Stomach smooth muscle (tissue), 2 donors: ENCODE data around the gene RBM17.
"Not testable (repeated sequence)": the region's sequence is repeated elsewhere in the genome, so short reads cannot be mapped to it uniquely, and the experiment has no call there.

ENCODE experiments used
- H3K27ac ChIP-seq: one replicate; pipeline ENCODE4 v1.7.0; 2013; ENCODE audit warnings: mild to moderate bottlenecking, low read length, inconsistent platforms
- H3K27me3 ChIP-seq, 2 donors: one replicate each; pipeline ENCODE4 v1.7.0; 2013; ENCODE audit warnings: low read length in 2 of 2; ENCODE audit not compliant: insufficient read depth in 2 of 2, control insufficient read depth in 1 of 2
- H3K36me3 ChIP-seq, 2 donors: one replicate each; pipeline ENCODE4 v1.7.0; 2013; ENCODE audit warnings: low read length in 2 of 2; ENCODE audit not compliant: control insufficient read depth in 2 of 2, insufficient read depth in 2 of 2
- H3K4me1 ChIP-seq: one replicate; pipeline ENCODE4 v1.7.0; 2013; ENCODE audit warnings: low read length; ENCODE audit not compliant: control insufficient read depth, insufficient read depth
- H3K4me3 ChIP-seq, 2 donors: one replicate each; pipeline ENCODE4 v1.7.0; 2013; ENCODE audit warnings: low read length in 2 of 2
- H3K9ac ChIP-seq, 2 donors: one replicate each; pipeline ENCODE4 v1.7.0; 2013; ENCODE audit warnings: low read length in 2 of 2, mild to moderate bottlenecking in 1 of 2
- H3K9me3 ChIP-seq, 2 donors: one replicate each; pipeline ENCODE4 v1.7.0; 2013; ENCODE audit warnings: low read length in 2 of 2; ENCODE audit not compliant: control insufficient read depth in 2 of 2
- donor health status: healthy.
- donor health status: Pancreatic carcinoma.

Gene RBM17

DNA sequence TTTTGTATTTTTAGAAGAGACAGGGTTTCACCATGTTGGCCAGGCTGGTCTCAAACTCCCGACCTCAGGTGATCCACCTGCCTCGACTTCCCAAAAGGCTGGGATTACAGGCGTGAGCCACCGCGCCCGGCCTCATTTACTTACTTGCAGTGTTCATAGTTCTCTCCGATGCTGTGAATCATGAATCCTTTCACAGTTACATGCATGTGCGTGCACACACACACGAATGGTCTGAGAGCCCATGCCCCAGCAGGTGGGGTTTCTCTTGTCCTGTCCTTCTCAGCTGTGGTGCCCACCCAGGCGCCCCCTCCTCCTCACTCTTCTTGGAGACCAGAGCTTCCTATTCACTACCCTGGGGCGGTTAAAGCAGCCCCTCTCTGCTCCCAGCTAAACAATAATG, 50.6 kb downstream of the RBM17 start:
- Histone ChIP-seq H3K27me3 (peaks cover 10 to 15% of the 10 kb centered on the region in 2 donors), H3K27ac (no peak overlapping the region), H3K9me3 (no peaks in the 10 kb centered on the region), H3K4me3 (no peak overlapping the region), H3K9ac (no peak overlapping the region), H3K4me1 (no peaks in the 10 kb centered on the region), H3K36me3 (no peaks in the 10 kb centered on the region)

GRCh38 chr10:6140141-6140841, 51.5 kb downstream of the RBM17 start:
- peaks cover 2% of the 10 kb centered on the region for H3K4me1 ChIP-seq
- no peak overlapping the region for H3K4me3 ChIP-seq
- H3K9ac ChIP-seq = no peak overlapping the region
- H3K9me3 ChIP-seq = no peaks in the 10 kb centered on the region
- no peak overlapping the region for H3K27ac ChIP-seq
- no peaks in the 10 kb centered on the region for H3K36me3 ChIP-seq
- H3K27me3 ChIP-seq = peaks cover 10 to 12% of the 10 kb centered on the region in 2 donors

DNA sequence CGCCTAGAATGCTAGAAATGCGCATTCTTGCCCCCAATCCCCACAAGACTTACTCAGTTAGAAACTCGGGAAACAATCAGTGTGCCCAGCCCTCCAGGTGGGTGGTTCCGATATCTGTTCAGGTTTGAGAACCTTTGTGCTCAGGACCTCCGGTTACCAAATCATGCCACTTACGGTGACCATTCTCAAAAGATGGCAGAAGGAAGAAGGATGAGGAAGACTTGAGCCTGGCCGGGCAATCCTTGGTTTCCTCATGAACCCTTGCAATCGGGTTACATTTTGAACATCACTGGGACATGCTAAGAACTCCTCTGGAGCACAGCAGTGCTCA, 52.1 kb downstream of the RBM17 start:
- Histone ChIP-seq H3K9ac (no peak overlapping the region), H3K27ac (no peak overlapping the region), H3K4me1 (peaks cover 8% of the 10 kb centered on the region), H3K4me3 (peak overlapping the region in 1 of 2 donors; percentile 35), H3K9me3 (no peaks in the 10 kb centered on the region), H3K36me3 (no peaks in the 10 kb centered on the region), H3K27me3 (peaks cover 10 to 12% of the 10 kb centered on the region in 2 donors)

- Histone ChIP-seq H3K4me1 (peaks cover 14% of the 10 kb centered on the region), H3K9ac (no peak overlapping the region), H3K4me3 (peak overlapping the region in 1 of 2 donors; percentile 35), H3K27ac (no peak overlapping the region), H3K27me3 (peaks cover 9 to 10% of the 10 kb centered on the region in 2 donors), H3K9me3 (no peaks in the 10 kb centered on the region), H3K36me3 (no peaks in the 10 kb centered on the region)
Measured at GRCh38 chr10:6141296-6142151, 52.7 kb downstream of the RBM17 start.

DNA sequence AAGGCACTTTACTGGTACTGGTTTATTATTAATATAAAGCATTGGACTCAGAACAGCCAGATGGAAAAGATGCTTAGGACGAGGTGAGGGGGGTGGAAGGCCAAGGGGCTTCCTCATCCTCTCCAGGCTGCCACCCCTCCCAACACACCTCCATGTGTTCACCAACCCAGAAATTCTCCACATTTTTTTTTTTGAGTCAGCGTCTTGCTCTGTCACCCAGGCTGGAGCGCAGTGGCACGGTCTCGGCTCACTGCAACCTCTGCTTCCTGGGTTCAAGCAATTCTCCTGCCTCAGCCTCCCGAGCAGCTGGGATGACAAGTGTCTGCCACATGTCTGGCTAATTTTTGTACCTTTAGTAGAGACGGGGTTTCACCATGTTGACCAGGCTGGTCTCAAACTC, 53.4 kb downstream of the RBM17 start:
- not testable (repeated sequence) for H3K36me3 ChIP-seq, H3K27ac ChIP-seq, H3K4me3 ChIP-seq, H3K9me3 ChIP-seq, H3K27me3 ChIP-seq, H3K9ac ChIP-seq
- peaks cover 17% of the 10 kb centered on the region for H3K4me1 ChIP-seq

GRCh38 chr10:6142644-6143043, 53.8 kb downstream of the RBM17 start:
- no peak overlapping the region for H3K4me3 ChIP-seq
- H3K4me1 ChIP-seq = peaks cover 20% of the 10 kb centered on the region
- H3K27me3 ChIP-seq = peaks cover 5 to 6% of the 10 kb centered on the region in 2 donors
- no peaks in the 10 kb centered on the region for H3K9me3 ChIP-seq
- H3K36me3 ChIP-seq = no peaks in the 10 kb centered on the region
- no peak overlapping the region for H3K27ac ChIP-seq
- H3K9ac ChIP-seq = no peak overlapping the region

DNA sequence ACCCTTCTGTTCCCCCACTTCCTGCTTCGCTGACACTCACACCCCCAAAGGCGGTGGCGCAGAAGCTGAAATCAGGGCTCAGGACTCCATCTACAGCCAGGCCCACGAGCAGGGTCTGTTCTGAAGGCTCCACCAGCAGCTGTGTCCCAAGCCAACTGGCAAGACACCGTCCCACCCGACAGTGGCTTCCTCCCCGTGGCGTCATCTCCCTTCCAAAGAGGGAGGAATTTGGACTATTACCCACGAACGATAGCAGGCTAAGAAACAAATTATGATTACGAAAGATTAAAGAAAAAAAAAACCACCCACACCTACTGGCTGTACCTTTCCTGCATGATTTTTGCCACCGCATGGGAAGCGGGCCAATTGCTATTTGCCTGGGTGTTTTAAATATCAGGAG, 54.3 kb downstream of the RBM17 start:
- Histone ChIP-seq H3K27ac (no peak overlapping the region), H3K4me3 (no peak overlapping the region), H3K27me3 (peaks cover 5 to 6% of the 10 kb centered on the region in 2 donors), H3K9ac (no peak overlapping the region), H3K4me1 (peaks cover 20% of the 10 kb centered on the region), H3K9me3 (no peaks in the 10 kb centered on the region), H3K36me3 (no peaks in the 10 kb centered on the region)

DNA sequence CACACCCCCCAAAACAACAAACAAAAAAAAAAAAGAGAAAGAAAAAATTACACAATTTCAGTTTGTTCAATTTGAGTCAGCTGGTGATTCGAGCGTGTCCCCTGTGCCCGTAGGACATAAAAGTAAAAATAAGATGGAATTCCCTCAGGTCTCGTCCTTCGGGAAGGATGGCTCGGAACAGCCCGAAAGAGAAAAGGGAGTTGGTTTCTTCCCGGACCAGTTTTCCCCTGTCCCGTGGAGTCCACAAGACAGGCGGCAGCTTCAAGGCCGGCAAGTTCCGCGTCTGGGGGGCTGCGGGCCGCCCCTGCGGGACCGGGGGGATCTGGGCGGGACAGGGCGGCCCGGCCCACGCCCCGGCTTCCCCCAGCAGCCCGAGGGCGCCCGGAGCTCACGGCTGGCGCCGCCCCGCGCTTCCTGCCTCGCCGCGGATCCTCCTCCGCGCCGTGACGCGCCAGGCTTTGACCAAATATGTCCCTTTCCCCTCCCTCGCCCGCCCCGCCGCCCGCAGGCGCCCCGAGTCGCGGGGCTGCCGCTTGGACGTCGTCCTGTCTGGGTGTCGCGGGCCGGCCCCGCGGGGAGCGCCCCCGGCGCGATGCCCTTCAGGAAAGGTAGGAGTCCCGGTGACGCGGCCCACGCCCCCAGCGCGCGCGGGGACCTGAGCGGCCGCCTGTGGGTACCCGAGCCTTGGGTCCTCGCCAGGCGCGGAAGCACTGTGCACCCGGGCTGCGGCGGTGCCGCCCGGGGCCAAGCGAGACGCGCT, 55.8 kb downstream of the RBM17 start:
- Histone ChIP-seq H3K9ac (peak overlapping the region; percentile 82 to 88), H3K9me3 (no peaks in the 10 kb centered on the region), H3K36me3 (no peaks in the 10 kb centered on the region), H3K27ac (peak overlapping the region; percentile 71), H3K4me1 (peaks cover 20% of the 10 kb centered on the region), H3K27me3 (peaks cover 2% of the 10 kb centered on the region in 2 donors), H3K4me3 (peak overlapping the region; percentile 61 to 82)

GRCh38 chr10:6145166-6145987, 56.5 kb downstream of the RBM17 start:
- Histone ChIP-seq H3K36me3 (no peaks in the 10 kb centered on the region), H3K27me3 (peaks cover 0 to under 1% of the 10 kb centered on the region in 2 donors), H3K9me3 (no peaks in the 10 kb centered on the region), H3K27ac (peak overlapping the region; percentile 71), H3K9ac (peak overlapping the region; percentile 60 to 88), H3K4me1 (peaks cover 20% of the 10 kb centered on the region), H3K4me3 (peak overlapping the region; percentile 61 to 82)
